Osteoblast (primary cell): Measurements from ENCODE around the gene OBSCN. TPM values are rescaled to one million over a fixed set of nuclear protein-coding genes. Genes with fewer than 3 reads are reported as not detected.

Experiments
- DNase-seq: peaks from one replicate; pipeline ENCODE4 v3.0.0; 2011; ENCODE audit warnings: low spot score, mixed read lengths; ENCODE audit not compliant: insufficient read length; ENCODE audit errors: missing footprints
- H2AFZ ChIP-seq: 2 replicates; pipeline ENCODE4 v1.6.0; 2011; ENCODE audit warnings: mild to moderate bottlenecking, low read length
- H3K27ac ChIP-seq: 2 replicates; pipeline ENCODE4 v1.5.1; 2011; ENCODE audit warnings: mild to moderate bottlenecking, low read depth, low read length, moderate library complexity
- H3K27me3 ChIP-seq: 2 replicates; pipeline ENCODE4 v1.6.0; 2012; ENCODE audit warnings: mild to moderate bottlenecking, control low read depth, inconsistent platforms, low read length, moderate library complexity; ENCODE audit not compliant: insufficient read depth
- H3K36me3 ChIP-seq: 2 replicates; pipeline ENCODE4 v1.5.1; 2011; ENCODE audit warnings: mild to moderate bottlenecking, low read length, control low read depth, moderate library complexity; ENCODE audit not compliant: insufficient read depth
- H3K4me1 ChIP-seq: 2 replicates; pipeline ENCODE4 v1.5.1; 2011; ENCODE audit warnings: mild to moderate bottlenecking, low read length, control low read depth, moderate library complexity; ENCODE audit not compliant: insufficient read depth
- H3K4me2 ChIP-seq: 2 replicates; pipeline ENCODE4 v1.6.0; 2011; ENCODE audit warnings: mild to moderate bottlenecking, low read length; ENCODE audit not compliant: insufficient read depth
- H3K4me3 ChIP-seq: fragments of 200-600 bp; sonication (generic); 3 replicates; pipeline ENCODE4 v1.5.1; 2012; ENCODE audit warnings: mild to moderate bottlenecking, low read length, inconsistent platforms; ENCODE audit not compliant: insufficient read depth
- H3K79me2 ChIP-seq: 2 replicates; pipeline ENCODE4 v1.6.0; 2012; ENCODE audit warnings: mild to moderate bottlenecking, low read length, control low read depth, inconsistent platforms; ENCODE audit not compliant: insufficient read depth
- H3K9me3 ChIP-seq: 2 replicates; pipeline ENCODE4 v1.5.1; 2011; ENCODE audit warnings: low read depth, low read length, control low read depth
- H4K20me1 ChIP-seq: 2 replicates; pipeline ENCODE4 v1.6.0; 2012; ENCODE audit warnings: mild to moderate bottlenecking, low read length, control low read depth; ENCODE audit not compliant: insufficient read depth
- total RNA-seq: library from RNA; depleted of rRNA; stranded (reverse); fragments of >200 nt; gene quantifications from 2 replicates; pipeline ENCODE4 v1.2.3, GENCODE V29; 2012
- TF ChIP-seq, protein P1 (sequence below): IDR thresholded peaks from 2 replicates; pipeline ENCODE4 v1.5.1; 2011; ENCODE audit warnings: mild to moderate bottlenecking, low read depth, low read length, moderate library complexity; ENCODE audit errors: extremely low read depth

OBSCN gene
- total RNA-seq, 1 donor: 2.9 TPM

DNA sequence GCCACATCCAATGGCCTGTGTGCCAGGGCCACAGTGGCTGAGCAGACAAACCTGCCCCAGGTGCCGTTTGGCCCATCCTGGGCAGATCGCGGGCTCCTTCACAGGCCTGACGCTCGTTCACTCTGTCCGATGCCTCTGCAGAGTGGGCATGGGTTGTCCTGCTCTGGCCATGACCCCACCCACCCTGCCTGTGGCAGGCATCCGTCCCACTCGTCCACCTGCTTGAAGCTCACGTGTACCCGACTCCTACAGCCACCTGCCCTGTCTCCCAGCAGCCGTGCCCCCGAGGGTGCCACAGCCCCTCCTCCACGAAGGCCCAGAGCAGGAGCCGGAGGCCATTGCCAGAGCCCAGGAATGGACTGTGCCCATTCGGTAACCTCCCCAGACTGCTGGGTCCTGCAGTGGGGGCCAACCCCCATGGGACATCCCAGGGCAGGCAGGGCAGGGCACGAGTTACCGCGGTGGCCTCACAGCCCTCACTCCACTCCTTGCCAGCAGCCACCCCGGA is 156.9 kb downstream of the OBSCN start:
- peak; percentile 69 for DNase-seq

DNA sequence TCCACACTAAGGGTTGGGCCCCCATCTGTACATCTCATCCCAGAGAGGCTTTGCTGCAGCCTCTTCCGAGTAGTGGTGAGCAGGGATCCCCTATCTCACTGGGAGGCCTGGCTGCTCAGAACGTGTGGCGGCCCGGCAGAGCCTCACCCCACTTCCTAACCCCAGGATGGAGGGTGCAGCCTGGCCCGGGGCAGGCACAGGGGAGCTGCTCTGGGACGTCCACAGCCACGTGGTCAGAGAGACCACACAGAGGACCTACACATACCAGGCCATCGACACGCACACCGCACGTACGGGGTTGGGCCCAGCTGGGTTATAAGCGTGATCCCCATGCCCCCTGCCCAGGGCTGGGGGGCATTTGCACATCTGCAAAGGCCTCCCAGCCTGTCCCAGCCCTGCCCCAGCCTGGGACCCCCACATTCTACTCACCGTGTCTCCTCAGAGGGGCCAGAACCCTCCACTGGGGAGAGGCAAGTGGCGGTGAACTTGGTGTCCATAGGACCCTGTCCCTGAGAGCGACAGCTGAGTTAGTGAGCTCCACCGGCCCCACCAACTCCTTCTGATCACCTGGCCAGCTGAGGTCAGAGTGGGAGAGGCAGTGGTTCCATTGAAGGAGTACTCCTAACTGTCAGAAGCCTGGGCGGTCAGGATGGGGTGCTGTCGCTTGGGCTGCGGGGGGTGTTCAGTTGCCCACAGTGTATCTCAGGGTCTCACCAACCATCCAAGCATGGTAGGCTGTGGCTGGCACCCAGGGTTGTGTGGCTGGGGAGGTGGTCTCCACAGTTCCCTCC is 157.6 kb downstream of the OBSCN start:
- DNase-seq: peak; percentile 80
- no peak overlapping the region for H3K4me3 ChIP-seq
- H3K9me3 ChIP-seq: no peaks in the 10 kb centered on the region
- no peaks in the 10 kb centered on the region for H3K4me1 ChIP-seq
- H4K20me1 ChIP-seq: no peaks in the 10 kb centered on the region
- TF ChIP-seq, protein P1, sequence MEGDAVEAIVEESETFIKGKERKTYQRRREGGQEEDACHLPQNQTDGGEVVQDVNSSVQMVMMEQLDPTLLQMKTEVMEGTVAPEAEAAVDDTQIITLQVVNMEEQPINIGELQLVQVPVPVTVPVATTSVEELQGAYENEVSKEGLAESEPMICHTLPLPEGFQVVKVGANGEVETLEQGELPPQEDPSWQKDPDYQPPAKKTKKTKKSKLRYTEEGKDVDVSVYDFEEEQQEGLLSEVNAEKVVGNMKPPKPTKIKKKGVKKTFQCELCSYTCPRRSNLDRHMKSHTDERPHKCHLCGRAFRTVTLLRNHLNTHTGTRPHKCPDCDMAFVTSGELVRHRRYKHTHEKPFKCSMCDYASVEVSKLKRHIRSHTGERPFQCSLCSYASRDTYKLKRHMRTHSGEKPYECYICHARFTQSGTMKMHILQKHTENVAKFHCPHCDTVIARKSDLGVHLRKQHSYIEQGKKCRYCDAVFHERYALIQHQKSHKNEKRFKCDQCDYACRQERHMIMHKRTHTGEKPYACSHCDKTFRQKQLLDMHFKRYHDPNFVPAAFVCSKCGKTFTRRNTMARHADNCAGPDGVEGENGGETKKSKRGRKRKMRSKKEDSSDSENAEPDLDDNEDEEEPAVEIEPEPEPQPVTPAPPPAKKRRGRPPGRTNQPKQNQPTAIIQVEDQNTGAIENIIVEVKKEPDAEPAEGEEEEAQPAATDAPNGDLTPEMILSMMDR: no peak
- no peak overlapping the region for H2AFZ ChIP-seq
- H3K27me3 ChIP-seq: no peaks in the 10 kb centered on the region
- no peak overlapping the region for H3K27ac ChIP-seq
- no peak overlapping the region for H3K4me2 ChIP-seq
- no peaks in the 10 kb centered on the region for H3K79me2 ChIP-seq
- no peaks in the 10 kb centered on the region for H3K36me3 ChIP-seq

More for the DNA sequence above, 156.9 kb downstream of the OBSCN start:
- Histone ChIP-seq H4K20me1 (no peaks in the 10 kb centered on the region), H3K9me3 (no peaks in the 10 kb centered on the region), H3K79me2 (no peaks in the 10 kb centered on the region), H3K27me3 (no peaks in the 10 kb centered on the region), H3K27ac (no peak overlapping the region), H3K4me3 (no peak overlapping the region), H3K4me1 (no peaks in the 10 kb centered on the region), H3K4me2 (no peak overlapping the region), H3K36me3 (no peaks in the 10 kb centered on the region), H2AFZ (no peak overlapping the region)
- TF ChIP-seq, protein P1: no peak

- no peaks in the 10 kb centered on the region for H3K27me3 ChIP-seq
- H3K27ac ChIP-seq: no peak overlapping the region
- no peak overlapping the region for H3K4me2 ChIP-seq
- TF ChIP-seq, protein P1: no peak
- peak; percentile 80 for DNase-seq
- no peaks in the 10 kb centered on the region for H3K79me2 ChIP-seq
- H3K4me3 ChIP-seq: no peak overlapping the region
- H4K20me1 ChIP-seq: no peaks in the 10 kb centered on the region
- H2AFZ ChIP-seq: no peak overlapping the region
- H3K4me1 ChIP-seq: no peaks in the 10 kb centered on the region
- no peaks in the 10 kb centered on the region for H3K9me3 ChIP-seq
- no peaks in the 10 kb centered on the region for H3K36me3 ChIP-seq
These were observed 158.4 kb downstream of the OBSCN start for GRCh38 chr1:228366062-228366865.
